HCT116 (cell line): ENCODE results near the gene MAML3. TPM values are rescaled to one million over a fixed set of nuclear protein-coding genes. Genes with fewer than 3 reads are reported as not detected.

Source experiments
- ATAC-seq: fragments of 200-7000 bp; cut with Tn5 transposase; 2 replicates; pipeline ENCODE4 v1.9.1; 2020; ENCODE audit warnings: mild to moderate bottlenecking, moderate library complexity
- BruUV-seq: library from RNA; stranded (reverse); fragments of 400-500 nt; replicated peaks from 2 replicates; lab custom pipeline; 2021; lab: Mats Ljungman, UMichigan
- CTCF ChIA-PET: fragments of 300-600 bp; sonication (Branson Sonifier 250); formaldehyde crosslinking; loops from one replicate; lab custom pipeline; 2021; ENCODE audit warnings: antibody characterized with exemption; lab: Charles Lee
- POLR2A ChIA-PET: fragments of 300-600, 350-600 bp; sonication (Branson Sonifier 250); formaldehyde crosslinking; loops from one replicate; lab custom pipeline; 2021; ENCODE audit warnings: antibody characterized with exemption; lab: Charles Lee
- RAD21 ChIA-PET, 2 experiments: fragments of 300-600 bp; sonication (Branson Sonifier 250); formaldehyde crosslinking; loops; one replicate each; lab custom pipeline; 2023; ENCODE audit warnings: low total read pairs in 2 of 2; ENCODE audit not compliant: uncharacterized antibody in 2 of 2, unreplicated experiment in 2 of 2, low non-redundant PET in 1 of 2; lab: Charles Lee
- DNase-seq: peaks from one replicate; pipeline ENCODE4 v3.0.0-alpha.2; 2010; ENCODE audit warnings: low read depth, low spot score
- H2AFZ ChIP-seq: fragments of 200-600 bp; shearing (Covaris generic), sonication (generic); 2 replicates; pipeline ENCODE4 v1.6.1; 2017; ENCODE audit warnings: low read depth, mixed run types, mixed read lengths, antibody characterized with exemption, low read length; ENCODE audit not compliant: poor library complexity, severe bottlenecking
- H3K27ac ChIP-seq: 2 replicates; pipeline ENCODE4 v1.5.1; 2012; ENCODE audit warnings: low read depth, low read length
- H3K27me3 ChIP-seq: fragments of 200-600 bp; sonication (generic); 2 replicates; pipeline ENCODE4 v1.6.1; 2016; ENCODE audit warnings: mixed run types, low read length, mixed read lengths; ENCODE audit not compliant: insufficient read depth
- H3K36me3 ChIP-seq, 2 experiments: fragments of 200-500 bp in 1 of 2; fragments of 200-600 bp in 1 of 2; sonication (Bioruptor generic) in 1 of 2; sonication (generic) in 1 of 2; 2 replicates each; pipeline versions ENCODE4 v1.5.1 to v1.6.1; 2014 to 2016; ENCODE audit warnings: low read length in 2 of 2, inconsistent platforms in 1 of 2, mixed read lengths in 1 of 2, mixed run types in 1 of 2; ENCODE audit not compliant: insufficient read depth in 2 of 2, control insufficient read depth in 1 of 2
- H3K4me1 ChIP-seq, 2 experiments: fragments of 200-600 bp in 1 of 2; sonication (generic) in 1 of 2; 2 replicates each; pipeline versions ENCODE4 v1.5.1 to v1.6.1; 2012 to 2017; ENCODE audit warnings: low read length in 2 of 2, inconsistent platforms in 1 of 2, mild to moderate bottlenecking in 1 of 2, mixed read lengths in 1 of 2, mixed run types in 1 of 2, moderate library complexity in 1 of 2; ENCODE audit not compliant: insufficient read depth in 2 of 2, control insufficient read depth in 1 of 2
- H3K4me2 ChIP-seq: fragments of 200-600 bp; sonication (generic); 2 replicates; pipeline ENCODE4 v1.6.1; 2017; ENCODE audit warnings: mixed run types, low read length, mixed read lengths
- H3K4me3 ChIP-seq, 2 experiments: fragments of 200-600 bp in 1 of 2; sonication (generic) in 1 of 2; replicated peaks in 1 of 2; 2 replicates each; pipeline ENCODE4 v1.5.1; 2011 to 2016; ENCODE audit warnings: low read length in 2 of 2, control low read depth in 1 of 2, low read depth in 1 of 2, mild to moderate bottlenecking in 1 of 2, mixed read lengths in 1 of 2, mixed run types in 1 of 2
- H3K79me2 ChIP-seq: fragments of 200-600 bp; sonication (generic); 2 replicates; pipeline ENCODE4 v1.6.1; 2017; ENCODE audit warnings: mild to moderate bottlenecking, mixed run types, low read length, moderate library complexity, mixed read lengths; ENCODE audit not compliant: insufficient read depth
- H3K9ac ChIP-seq: fragments of 200-600 bp; sonication (generic); 2 replicates; pipeline ENCODE4 v1.6.1; 2016; ENCODE audit warnings: low read length, mixed read lengths
- H3K9me2 ChIP-seq: fragments of 200-600 bp; sonication (generic), shearing (Covaris generic); 2 replicates; pipeline ENCODE4 v1.6.1; 2017; ENCODE audit warnings: mixed run types, mild to moderate bottlenecking, moderate library complexity; ENCODE audit not compliant: insufficient read depth
- H3K9me3 ChIP-seq, 2 experiments: fragments of 200-500 bp in 1 of 2; fragments of 200-600 bp in 1 of 2; sonication (Bioruptor generic) in 1 of 2; sonication (generic) in 1 of 2; 2 replicates each; pipeline ENCODE4 v1.6.1; 2014 to 2017; ENCODE audit warnings: low read length in 2 of 2, mixed read lengths in 2 of 2, inconsistent platforms in 1 of 2, low read depth in 1 of 2, mild to moderate bottlenecking in 1 of 2, mixed run types in 1 of 2, moderate library complexity in 1 of 2; ENCODE audit not compliant: control insufficient read depth in 1 of 2, insufficient read depth in 1 of 2
- H4K20me1 ChIP-seq: fragments of 200-600 bp; sonication (generic), shearing (Covaris generic); 2 replicates; pipeline ENCODE4 v1.6.1; 2017; ENCODE audit warnings: mixed run types, mild to moderate bottlenecking, moderate library complexity; ENCODE audit not compliant: insufficient read depth
- EGR1 ChIP-seq: IDR thresholded peaks from 2 replicates; pipeline ENCODE4 v1.6.1; 2012; ENCODE audit warnings: low read depth
- ELF1 ChIP-seq: IDR thresholded peaks from 2 replicates; pipeline ENCODE4 v1.6.1; 2012; ENCODE audit warnings: low read depth, borderline replicate concordance
- EZH2 ChIP-seq: fragments of 200-600 bp; sonication (generic); IDR thresholded peaks from 2 replicates; pipeline ENCODE4 v1.6.1; 2017; ENCODE audit warnings: antibody characterized with exemption, mixed run types
- MAX ChIP-seq: IDR thresholded peaks from 2 replicates; pipeline ENCODE4 v1.6.1; 2012
- POLR2A ChIP-seq: IDR thresholded peaks from 2 replicates; pipeline ENCODE4 v1.7.0; 2011; ENCODE audit warnings: borderline replicate concordance; ENCODE audit not compliant: insufficient read depth, insufficient read length; ENCODE audit errors: extremely low read depth
- POLR2AphosphoS5 ChIP-seq: IDR thresholded peaks from 2 replicates; pipeline ENCODE4 v1.6.1; 2011; ENCODE audit warnings: mild to moderate bottlenecking, low read depth, low read length, moderate library complexity
- SIN3A ChIP-seq: IDR thresholded peaks from 2 replicates; pipeline ENCODE4 v1.6.1; 2012; ENCODE audit warnings: low read depth
- SP1 ChIP-seq: IDR thresholded peaks from 2 replicates; pipeline ENCODE4 v1.6.1; 2012; ENCODE audit warnings: low read depth
- SRF ChIP-seq: IDR thresholded peaks from 2 replicates; pipeline ENCODE4 v1.6.1; 2012; ENCODE audit warnings: low read depth
- YY1 ChIP-seq: IDR thresholded peaks from 2 replicates; pipeline ENCODE4 v1.6.1; 2011; ENCODE audit warnings: low read length, low read depth, moderate library complexity, mild to moderate bottlenecking; ENCODE audit not compliant: insufficient replicate concordance; ENCODE audit errors: extremely low read depth
- ZBTB33 ChIP-seq: IDR thresholded peaks from 2 replicates; pipeline ENCODE4 v1.6.1; 2011; ENCODE audit warnings: mild to moderate bottlenecking, low read length, moderate library complexity; ENCODE audit not compliant: insufficient replicate concordance; ENCODE audit errors: extremely low read depth
- ZNF274 ChIP-seq: fragments of 200-500 bp; sonication (Bioruptor generic); IDR thresholded peaks from 2 replicates; pipeline ENCODE4 v1.6.1; 2014; ENCODE audit warnings: mild to moderate bottlenecking, low read depth, low read length, inconsistent platforms
- intact Hi-C: fragments of 100-400 bp; cut with micrococcal nuclease; formaldehyde crosslinking; loops from 2 replicates; pipeline ENCODE4 v1.10.0; 2022
- total RNA-seq: library from RNA; stranded (reverse); gene quantifications from one replicate; pipeline ENCODE4 v1.2.1, GENCODE V29; 2021; ENCODE audit not compliant: unreplicated experiment

The MAML3 gene
- total RNA-seq, 1 experiment from 2014 or later, result 3.1 TPM

GRCh38 chr4:139857977-139858376, 296.0 kb downstream of the MAML3 start:
- Histone ChIP-seq H3K4me3 (no peak overlapping the region), H2AFZ (no peak overlapping the region), H3K4me2 (no peak overlapping the region), H3K9ac (no peak overlapping the region), H4K20me1 (no peaks in the 10 kb centered on the region), H3K4me1 (no peaks in the 10 kb centered on the region), H3K27ac (no peak overlapping the region), H3K9me3 (no peaks in the 10 kb centered on the region), H3K79me2 (no peaks in the 10 kb centered on the region), H3K27me3 (no peaks in the 10 kb centered on the region), H3K9me2 (no peaks in the 10 kb centered on the region), H3K36me3 (no peaks in the 10 kb centered on the region)
- intact Hi-C loops, result no loop called here
- BruUV-seq, result no TSS peak
- ChIA-PET CTCF (no interaction called here), RAD21 (no interaction called here), POLR2A (no interaction called here)
- TF ChIP-seq SRF, result no peak
- no peak for TF ChIP-seq POLR2A
- no peak for TF ChIP-seq ELF1
- TF ChIP-seq EGR1, result no peak
- TF ChIP-seq EZH2, result no peak
- no peak for TF ChIP-seq POLR2AphosphoS5
- no peak for TF ChIP-seq ZNF274
- no peak for TF ChIP-seq SP1
- TF ChIP-seq ZBTB33, result no peak
- TF ChIP-seq YY1, result no peak
- no peak for TF ChIP-seq SIN3A
- no peak for TF ChIP-seq MAX
- ATAC-seq (no peak), DNase-seq (no peak)
